A172 (cell line): ENCODE measurements around the gene ANKRD11. TPM values are rescaled to one million over a fixed set of nuclear protein-coding genes. Genes with fewer than 3 reads are reported as not detected.
"Not testable (repeated sequence)": the region's sequence is repeated elsewhere in the genome, so short reads cannot be mapped to it uniquely, and the experiment has no call there.

Experiments used
- DNase-seq: peaks from one replicate; pipeline ENCODE4 v3.0.0-alpha.2; 2015; ENCODE audit warnings: low spot score
- total RNA-seq: library from RNA; depleted of rRNA; stranded (reverse); fragments of >200 nt; shearing (Covaris generic); gene quantifications from 2 replicates; pipeline ENCODE4 v1.2.3, GENCODE V29; 2014

Gene ANKRD11
- total RNA-seq, 1 experiment from 2014 or later, result 61.6 TPM

DNA sequence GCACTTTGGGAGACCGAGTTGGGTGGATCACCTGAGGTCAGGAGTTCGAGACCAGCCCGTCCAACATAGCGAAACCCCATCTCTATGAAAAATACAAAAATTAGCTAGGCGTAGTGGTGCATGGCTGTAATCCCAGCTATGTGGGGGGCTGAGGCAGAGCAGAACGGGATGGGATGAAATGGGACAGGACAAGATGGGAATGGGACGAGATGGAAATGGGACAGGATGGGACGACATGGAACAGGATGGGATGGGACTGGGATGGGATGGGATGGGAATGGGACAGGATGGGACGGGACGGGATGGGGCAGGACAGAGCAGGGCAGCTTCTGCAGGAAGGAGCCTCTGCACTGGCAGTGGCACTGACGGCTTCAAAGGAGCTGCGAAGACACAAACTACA, 106.1 kb downstream of the ANKRD11 start:
- DNase-seq, result no peak

DNA sequence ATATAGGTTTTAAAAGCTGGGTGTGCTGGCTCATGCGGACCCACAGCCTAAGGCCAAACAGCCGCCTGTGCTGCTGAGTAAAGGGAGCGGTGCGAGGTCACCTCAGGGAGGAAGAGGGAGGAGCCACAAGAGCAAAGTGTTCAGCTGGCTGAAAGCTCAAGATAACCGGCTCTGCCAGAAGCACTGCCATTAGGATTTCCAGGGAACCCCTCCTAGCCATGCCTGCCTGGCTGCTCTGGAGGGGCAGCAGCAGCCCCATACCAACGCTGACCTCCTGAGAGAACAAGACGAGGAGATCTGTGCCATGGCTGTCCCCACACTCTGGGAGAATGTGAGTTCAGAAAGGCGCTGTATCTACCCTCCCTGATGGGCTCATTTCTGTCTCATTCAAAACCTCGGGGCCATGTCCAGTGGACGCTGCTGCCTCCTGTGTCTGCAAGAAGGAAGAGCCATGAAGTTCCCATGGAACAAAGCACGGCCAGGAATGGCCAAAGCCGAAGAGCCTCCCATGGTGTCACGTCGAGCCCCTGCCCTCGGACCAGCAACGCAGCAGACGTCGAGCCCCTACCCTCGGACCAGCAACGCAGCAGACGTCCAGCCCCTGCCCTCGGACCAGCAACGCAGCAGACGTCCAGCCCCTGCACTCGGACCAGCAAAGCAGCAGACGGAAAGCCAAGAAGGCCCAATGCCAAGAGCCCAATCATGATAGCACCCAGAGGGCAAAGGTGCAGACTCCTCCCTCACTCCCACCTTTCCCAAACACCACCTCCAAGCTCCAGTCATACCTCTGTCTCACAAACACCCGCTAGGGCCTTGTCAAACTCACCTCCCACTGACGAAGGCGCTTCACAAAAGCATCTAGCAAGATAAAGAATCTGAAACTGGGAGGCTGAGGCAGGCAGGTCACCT, 107.0 kb downstream of the ANKRD11 start:
- DNase-seq, result peak; percentile 45

DNA sequence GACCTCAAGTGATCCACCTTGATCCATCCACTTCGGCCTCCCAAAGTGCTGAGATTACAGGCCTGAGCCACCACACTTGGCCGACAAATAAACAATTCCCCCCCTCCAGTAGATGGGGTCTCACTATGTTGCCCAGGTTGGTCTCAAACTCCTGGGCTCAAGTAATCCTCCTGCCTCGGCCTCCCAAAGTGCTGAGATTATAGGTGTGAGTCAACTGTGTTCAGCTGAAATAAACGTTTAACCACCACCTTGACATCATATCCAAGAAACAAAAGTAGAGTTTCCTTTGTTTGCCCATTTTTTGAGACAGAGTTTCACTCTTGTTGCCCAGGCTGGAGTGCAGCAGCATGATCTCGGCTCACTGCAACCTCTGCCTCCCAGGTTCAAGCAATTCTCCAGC, 107.8 kb downstream of the ANKRD11 start:
- not testable (repeated sequence) for DNase-seq

DNA sequence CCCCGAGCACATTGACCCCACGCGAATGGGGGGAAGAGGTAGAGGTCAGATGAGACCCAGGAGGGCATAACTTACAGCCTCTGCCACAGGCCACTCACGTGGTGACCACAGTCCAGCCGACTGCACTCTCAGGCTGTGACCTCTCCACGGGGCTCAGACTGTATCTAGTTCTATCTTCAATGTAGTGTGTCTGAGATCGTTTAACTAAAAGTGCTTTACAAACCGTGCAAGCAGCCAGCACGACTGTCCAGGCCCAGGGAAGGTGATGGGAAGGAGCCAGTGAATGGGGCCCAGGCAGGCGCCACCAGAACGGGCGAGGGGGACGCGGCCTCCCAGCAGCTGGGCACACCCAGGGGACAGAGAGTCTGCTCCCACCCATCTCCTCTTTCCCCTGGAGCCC, 108.6 kb downstream of the ANKRD11 start:
- no peak for DNase-seq

DNA sequence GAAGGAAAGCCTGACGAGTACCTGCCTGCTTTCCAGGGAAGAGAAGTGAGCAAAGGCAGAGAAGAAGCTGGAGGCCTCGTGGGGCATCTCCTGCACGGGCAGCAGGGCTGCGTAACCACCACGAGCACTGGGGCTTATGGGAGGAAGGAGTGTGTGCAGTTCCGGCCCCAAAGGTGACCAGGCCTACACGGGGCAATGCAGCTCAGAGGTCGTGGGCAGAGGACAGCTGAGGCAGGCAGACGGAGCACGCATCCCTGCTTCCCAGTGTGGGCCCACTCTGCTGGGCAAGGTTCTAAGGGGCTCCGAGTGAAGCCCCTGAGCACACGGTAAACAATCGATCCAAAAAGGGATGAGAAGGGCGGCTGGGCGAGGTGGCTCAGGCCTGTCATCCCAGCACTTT, 109.7 kb downstream of the ANKRD11 start:
- DNase-seq, result no peak

DNA sequence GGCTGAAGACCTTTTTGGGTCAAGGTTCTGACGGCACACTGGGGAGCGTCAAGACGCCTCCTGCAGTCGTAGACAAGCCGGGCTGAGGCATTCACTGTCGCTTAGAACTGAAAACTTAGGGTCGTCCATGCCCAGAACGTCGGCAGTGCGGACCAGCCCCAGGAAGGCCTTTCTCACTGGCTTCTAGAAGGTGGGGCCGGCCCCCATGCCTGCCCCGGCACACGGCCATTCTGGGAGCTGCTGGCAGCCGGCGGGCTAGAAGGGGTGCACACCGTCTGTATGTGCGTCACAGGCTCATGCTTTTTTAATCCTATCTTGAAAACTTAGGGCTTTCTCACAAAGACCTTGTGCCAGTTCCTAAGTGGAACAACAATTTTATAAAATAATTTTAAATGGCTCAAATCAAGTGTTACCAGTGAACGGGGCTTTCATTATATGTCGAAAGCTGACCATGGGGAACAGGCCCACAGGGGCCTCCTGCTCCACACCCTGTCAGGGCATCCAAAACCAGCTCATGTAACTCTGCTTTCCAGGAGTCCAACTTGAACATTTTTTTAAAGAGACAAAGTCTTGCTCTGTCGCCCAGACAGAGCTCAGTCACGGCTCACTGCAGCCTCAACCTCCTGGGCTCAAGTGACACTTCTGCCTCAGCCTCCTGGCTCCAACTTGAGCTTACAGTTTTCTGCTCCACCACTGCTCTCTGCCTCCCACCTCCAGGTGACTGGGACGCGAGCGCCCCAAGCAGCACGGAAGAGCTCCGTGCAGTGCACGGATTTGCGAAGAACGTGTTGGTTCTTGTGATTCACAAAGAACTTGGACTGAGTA, 111.2 kb downstream of the ANKRD11 start:
- DNase-seq, result no peak

DNA sequence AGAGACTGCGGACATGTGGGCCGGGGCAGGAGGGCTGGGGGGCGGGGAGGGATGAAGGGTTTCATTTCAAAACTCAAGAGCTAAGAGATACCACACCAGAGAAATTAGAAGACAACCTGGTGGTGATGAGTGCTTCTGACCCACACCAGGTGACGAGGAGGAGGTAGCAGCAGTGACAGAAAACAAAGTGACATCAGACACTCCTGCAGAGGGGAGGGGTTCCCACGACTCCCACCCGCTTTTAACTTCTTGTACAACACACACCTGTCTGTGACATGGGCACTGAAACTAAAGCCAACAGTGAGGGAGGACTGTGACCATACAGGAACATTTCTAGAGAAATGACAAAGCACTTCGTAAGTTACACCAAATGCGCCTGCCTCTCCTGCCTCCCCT, 112.9 kb downstream of the ANKRD11 start:
- DNase-seq, result no peak

DNA sequence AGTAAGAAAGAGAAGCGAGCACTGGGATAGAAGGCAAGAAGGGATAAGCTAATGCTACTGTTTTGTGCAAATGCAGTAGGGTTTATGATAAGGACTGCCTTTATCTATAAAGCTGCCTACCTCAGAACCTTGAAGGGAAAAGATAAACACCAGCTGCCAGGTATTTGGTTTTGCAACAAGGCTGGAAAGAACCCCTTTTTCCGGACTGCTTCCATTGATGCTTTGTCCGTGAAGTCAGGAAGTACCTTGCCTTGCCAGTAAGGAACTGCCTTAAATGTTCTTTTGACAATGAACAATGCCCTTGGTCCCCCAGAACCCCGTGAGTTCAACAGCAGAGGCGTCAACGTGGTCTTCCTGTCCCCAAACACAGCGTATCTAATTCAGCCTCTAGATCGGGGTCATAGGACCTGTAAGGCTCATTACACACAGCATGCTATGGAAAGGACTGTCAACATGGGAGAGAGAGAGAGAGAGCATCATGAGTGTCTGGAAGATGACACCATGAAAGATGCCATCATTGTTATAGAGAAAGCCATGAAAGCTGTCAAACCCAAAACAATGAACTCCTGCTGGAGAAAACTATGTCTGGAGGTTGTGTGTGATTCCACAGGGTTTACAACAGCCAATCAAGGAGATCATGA, 113.4 kb downstream of the ANKRD11 start:
- no peak for DNase-seq

DNA sequence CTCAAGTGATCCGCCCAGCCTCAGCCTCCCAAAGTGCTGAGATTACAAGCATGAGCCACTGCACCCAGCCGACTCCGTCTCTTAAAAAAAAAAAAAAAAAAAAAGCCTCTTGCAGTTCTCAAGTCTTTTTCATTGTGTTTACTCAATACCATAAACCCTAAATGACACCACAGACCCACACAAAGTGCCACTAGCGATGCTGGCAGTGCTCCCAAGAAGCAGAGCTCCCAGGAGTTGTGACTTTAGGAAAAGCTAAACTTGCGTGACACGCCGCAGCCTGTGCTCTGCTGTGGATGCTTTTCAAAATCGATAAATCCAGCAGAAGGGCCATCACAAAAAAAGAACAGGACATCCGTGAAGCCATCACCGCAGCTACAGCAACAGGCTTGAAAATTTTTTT, 114.7 kb downstream of the ANKRD11 start:
- DNase-seq, result no peak

DNA sequence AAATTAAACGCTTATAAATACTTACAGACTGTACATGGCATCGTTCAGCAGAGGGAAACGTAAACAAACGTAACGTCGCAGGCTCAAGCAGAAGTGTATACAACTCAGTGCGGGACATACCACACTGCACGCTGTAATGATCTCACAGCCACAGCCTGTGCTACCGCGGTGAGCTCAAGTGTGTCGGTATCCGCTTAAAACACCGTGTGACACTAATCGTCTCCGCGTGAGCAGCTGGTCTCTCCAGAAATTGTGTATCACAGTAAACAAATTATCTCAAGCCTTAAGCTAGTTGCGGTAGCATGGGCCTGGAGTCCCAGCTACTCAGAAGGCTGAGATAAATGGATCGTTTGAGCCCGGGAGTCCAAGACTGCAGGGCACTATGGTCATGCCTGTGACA, 115.3 kb downstream of the ANKRD11 start:
- no peak for DNase-seq

DNA sequence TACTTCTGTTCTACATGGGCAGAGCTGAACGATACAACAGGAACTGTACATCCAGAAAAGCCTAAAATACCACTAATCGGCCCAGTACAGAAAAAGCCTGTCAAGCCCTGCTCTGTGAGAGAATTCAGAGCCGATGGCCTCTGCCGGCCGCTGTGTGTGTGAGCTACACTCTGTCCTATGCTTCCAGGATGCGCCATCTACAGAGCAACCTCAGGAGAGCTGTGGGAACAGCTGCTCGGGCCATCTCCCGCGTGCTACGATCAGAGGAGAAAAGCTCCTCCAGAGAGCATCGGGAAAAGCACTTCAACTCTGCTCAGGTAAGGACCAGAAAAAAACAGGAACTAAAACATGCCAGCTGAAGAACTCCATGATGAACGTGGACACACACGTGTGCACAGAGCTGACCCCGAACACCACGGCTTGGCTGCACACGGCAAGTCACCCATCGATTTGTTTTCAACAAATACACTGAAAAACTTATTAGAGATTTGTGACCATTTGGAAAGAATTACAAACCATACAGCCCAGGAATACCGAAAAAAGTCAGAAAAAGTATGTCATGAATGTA, 115.9 kb downstream of the ANKRD11 start:
- no peak for DNase-seq

DNA sequence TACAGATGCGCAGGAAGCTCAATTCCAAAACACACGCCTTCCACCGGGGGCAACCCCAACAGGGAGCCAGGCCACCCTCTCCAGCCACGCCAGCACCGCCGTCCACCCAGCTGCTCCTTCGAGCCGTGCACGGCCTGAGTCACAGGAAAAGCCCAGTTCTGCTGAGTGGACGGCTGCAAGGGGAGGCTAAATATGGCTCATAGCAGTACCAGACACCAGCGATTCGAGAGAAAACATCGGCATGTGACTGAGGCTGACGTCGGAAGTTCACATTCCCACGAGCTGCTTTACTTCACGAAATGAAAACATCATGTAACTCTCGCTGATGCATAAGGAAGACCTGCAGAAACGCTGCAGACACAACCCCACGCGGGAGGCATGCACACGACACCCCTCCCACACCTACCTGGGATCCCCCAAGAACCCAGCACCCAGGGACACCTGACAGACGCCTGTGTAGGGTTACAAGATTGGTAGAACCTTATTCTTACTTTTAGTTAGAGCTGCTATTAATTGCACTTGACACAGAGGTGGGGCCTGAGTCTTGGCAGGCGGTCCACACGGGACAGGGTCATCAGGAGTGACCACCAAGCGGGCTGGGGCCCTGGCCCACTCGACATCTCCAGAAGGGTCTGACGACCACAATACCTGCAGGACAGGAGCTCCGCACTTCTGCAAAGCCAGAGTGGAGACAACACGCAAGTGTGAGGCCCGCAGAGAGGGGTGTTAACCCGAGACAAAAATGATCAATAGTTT, 116.8 kb downstream of the ANKRD11 start:
- peak; percentile 34 for DNase-seq

DNA sequence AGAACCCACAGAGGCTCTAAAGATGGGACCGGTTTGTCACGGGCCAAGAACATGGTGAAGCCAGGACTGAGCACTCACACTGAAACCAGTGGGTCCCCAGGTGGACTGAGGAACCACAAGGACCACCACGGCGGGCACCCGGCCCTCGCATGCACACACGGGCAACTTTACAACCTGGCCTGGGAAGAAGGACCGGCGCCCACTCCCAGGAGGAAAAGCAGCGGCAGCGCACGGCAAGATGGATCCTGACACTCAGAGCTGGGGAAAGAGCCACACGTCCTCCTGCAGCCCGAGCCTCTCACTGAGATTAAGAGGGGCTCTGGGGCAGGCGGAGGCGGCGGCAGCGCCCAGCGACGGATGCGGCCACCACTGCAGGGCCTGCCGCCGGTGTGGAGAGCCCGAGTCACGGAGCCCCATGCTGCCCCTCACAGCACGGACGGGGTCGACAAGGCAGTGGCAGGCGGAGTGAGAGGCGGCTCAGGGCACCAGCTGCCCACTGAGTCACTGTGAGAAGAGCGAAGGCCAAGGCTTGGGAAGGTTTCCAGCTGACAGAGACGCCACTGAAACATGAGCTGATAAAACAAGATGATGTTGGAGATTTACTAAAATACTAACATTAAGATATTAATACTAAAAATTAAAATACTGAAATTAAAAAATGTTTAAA, 118.3 kb downstream of the ANKRD11 start:
- no peak for DNase-seq

DNA sequence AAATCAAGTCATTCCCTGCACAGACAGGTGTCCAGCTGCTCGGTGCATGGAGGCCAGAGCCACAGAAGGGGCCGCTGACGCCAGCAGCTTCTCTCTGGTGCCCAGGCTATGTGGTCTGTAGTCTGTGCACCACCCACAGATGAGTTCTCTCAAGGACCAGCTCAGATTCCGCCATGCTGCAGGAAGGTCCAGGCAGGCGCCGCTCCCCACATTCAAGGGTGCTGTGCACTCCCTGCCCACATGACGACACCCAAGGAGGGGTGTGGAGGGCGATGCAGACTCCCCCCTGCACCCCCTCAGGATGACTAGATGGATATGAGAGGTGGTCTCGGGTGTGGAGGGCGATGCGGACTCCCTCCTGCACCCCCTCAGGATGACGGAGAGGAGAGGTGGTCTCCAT, 119.0 kb downstream of the ANKRD11 start:
- DNase-seq, result no peak

DNA sequence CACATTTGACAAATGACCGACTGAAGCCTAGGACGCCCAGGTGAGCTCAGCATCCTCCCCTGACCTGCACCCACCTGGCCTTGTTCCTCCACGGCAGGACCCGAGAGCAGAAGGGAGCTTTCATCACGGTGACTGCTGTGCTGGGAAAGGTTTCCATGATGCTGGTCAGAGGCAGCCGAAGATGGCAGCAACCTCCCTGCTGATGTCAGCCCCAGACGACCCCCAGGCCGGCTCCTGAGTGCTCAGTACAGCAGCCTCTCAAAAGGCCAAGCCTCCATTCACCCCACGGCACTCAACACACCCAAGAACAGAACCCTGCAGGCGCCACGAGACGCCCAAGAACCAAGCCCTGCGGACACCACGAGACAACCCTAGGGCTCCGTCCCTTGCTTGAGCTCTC, 119.8 kb downstream of the ANKRD11 start:
- no peak for DNase-seq

DNA sequence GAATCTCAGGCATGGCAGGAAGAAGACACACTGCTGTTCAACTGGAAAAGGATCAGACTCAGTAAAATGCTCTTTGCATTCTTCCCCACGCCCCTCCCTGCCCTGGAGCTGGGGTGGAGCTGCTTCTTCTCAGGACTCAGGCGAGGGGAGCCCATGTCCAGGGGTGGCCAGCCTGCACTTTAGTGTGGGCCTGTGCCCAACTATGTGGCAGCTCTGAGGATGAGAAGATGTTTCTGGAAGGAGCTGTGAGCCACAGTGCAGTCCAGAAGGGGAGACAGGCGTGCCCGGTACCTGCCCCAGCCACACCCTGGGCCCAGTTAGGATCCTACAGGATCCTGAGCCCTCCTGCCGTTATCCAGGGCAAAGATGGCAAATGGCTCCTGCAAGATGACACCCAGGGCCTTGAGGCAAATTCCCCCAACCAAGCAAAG, 120.3 kb downstream of the ANKRD11 start:
- no peak for DNase-seq

DNA sequence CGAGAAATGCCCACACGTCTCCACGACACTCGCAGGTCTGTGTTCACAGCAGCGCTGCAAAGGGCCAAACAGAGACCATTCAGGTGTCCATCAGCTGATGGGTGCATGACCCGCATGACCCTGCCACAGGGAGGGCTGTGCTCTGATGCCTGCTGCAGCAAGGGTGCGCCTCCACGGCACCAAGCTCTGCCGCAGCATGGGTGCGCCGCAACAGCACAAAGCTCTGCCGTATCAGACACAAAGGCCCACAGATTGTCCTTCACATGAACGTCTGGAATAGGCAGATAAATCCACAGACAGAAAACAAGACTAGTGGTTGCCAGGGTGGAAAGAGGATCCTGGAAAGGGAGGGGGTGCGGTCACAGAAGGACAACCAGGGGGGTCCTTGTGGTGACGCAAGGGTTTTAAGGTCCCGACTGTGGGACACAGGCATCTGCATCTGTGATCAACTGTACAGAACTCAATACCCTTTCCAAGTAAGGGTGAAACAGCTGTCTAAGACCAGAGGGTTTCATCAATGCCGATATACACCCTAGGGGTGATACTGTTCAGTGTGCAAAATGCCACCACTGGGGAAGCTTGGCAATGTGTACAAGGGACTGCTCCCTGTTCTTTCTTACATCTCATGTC, 121.0 kb downstream of the ANKRD11 start:
- no peak for DNase-seq

DNA sequence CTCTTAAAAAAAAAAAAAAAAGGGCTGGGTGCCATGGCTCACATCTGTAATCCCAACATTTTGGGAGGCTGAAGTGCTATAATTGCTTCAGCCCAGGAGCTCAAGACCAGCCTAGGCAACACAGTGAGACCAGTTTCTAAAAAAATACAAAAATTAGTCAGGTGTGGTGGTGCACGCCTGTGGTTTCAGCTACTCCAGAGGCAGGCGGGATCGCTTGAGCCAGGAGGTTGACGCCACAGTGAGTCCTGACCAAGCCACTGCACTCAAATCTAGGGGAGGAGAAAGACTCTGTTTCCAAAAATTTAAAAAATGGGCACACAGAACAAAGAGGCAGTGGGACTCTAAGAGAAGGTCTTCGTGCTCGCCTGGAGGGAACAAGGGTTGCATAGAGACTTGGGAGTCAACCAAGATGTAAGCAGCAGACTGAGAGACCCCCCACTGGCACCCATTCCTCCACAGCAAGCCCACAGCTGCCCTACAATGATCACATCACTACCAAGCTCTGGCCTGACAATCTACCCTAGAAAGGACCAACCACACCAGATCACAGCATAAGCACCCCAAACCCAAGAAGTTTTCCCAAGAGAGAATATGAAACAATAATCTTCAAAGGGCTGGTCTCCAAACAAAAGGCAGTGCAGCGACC, 121.6 kb downstream of the ANKRD11 start:
- no peak for DNase-seq

DNA sequence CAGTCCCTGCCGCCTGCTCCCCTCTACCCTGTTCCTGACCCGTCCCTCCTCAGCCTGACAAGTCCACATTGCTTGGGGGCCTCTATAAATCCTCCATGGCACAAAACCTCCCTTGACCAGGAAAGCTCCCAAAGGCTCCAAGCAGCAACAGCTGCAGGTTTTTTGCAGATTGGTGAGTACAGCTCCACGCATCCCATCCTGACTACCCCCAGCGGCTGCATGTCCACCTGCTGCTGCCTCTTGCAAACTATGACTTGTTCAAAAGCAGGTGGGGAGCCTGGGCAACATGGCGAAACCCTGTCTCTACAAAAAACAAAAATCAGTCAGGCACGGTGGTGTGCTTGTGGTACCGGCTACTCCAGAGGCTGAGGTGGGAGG, 122.8 kb downstream of the ANKRD11 start:
- DNase-seq, result no peak
